HG03064 (cell line): Measurements from ENCODE around the gene TMEM134.

ENCODE experiments used
- ATAC-seq: cut with Tn5 transposase; IDR thresholded peaks from one replicate; pipeline ENCODE4 v1.9.1; 2021; ENCODE audit warnings: low read depth; ENCODE audit not compliant: unreplicated experiment

TMEM134 gene

GRCh38 chr11:67500831-67501715 lies 32.0 kb upstream of the TMEM134 start:
- no peak for ATAC-seq

DNA sequence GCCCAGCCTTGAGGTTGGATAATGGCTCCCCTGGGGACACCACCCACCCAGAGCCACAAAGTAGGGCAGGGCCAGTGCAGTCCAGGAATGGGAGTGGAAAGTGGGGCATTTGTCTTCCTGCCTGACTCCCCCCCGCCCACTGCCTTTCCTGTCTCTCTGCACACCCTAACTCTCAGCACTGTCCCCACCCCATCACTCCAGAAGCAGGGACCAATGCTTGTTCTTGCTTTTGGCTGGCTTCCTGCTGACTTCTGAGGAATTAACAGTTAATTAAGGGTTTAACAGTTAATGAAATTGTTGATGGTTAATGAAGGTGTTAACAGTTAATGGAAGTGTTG lies 31.4 kb upstream of the TMEM134 start:
- no peak for ATAC-seq

DNA sequence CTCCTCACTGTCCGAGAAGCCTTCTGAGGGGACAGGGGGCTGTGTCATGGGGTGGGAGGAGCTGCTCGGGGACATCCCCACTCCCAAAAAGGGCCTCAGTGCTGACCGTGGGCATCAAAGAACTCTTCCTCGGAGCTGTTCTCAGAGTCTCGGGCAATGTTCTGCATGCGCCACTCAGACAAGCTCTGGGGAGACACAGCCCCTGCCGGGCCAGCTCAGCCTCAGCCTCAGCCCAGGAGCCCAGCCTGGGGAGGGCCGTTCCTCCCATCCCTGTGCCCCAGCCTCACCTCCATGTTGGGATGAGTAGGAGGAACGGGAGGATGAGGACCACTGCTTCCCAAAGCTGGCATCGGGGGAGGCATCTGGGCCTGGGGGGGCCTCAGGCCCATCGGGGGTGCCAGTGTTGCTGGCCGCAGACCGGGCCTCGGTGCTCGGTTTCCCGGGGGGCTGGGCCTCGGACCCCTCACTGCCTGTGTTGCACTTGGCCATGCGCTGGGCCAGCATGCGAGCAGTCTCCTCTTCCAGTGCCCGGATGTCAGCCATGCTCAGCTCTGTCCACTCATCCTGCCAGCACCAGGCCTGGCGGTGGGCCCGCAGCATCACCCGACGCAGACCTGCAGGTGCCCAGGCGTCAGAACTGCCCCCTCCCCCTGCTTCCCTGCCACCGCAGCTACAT lies 30.9 kb upstream of the TMEM134 start:
- no peak for ATAC-seq

DNA sequence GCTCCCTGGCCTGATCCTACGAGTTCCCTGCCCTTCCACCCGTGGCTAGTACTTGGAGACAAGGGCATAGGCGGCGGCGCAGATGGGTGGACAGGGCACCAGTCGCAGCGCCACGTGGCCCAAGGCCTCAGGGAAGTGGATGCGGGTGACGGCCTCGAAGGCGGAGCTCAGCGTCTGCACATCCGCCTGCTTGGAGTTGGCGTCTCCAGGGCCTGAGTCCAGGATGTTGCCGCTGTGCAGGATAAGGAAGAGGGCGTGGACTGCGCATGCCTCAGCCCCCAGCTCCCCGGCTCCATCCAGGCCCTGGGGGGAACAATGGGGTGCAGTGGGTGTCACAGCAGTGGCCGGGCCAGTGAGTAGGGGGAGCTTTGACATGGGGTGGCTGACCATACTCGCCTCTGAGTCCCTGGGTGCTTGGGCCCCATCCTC lies 29.5 kb upstream of the TMEM134 start:
- no peak for ATAC-seq

DNA sequence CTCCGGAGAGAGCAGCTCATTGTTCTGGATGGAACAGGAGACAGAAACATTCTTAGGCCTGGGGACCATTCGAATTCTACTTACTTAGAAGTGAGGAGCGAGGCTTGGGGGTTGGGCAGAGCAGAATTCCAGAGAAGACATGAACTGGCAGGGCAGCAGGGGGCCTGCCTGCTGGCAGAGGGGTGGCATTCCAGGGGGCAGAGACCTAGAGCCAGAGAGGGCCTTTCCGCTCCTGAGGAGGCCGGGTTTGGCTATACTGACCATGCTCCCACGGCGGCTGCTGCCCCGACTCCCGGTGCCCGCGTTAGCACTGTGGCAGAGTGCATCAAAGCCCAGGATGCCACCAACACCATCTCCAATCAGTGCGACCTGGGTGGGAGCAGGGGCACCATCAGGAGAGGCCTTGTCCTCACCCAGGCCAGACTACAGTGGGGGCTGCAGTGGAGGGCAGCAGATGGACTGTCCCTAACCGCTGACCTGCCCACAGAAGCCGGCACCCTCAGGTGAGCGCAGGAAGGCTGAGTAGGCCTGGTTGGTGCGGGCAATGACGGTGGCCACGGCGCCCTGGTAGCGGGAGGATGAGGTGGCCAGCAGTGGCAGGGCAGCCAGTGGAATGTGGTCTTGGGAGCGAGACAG lies 28.7 kb upstream of the TMEM134 start:
- no peak for ATAC-seq

DNA sequence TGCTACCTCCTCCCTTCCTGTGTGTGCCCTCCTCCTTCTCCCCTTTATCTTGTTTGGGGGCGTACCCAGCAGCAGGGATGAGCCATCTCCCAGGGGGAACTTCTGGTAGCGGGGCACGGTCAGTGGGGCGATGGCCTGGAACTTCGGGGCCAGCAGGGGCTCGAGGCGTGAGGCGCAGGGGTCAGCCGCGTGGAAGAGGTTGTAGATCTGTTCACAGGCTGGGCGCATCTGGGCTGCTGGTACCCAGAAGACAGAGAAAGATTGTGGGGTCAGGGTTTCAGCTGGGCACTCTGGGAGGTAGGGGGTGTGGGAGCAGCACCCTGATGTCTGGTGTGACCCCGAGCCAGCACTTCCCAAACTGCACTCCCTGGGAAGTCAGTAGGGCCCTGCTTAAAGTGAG lies 27.1 kb upstream of the TMEM134 start:
- no peak for ATAC-seq

- no peak for ATAC-seq
These were observed 26.4 kb upstream of the TMEM134 start for GRCh38 chr11:67495234-67496005.

GRCh38 chr11:67494371-67495233 lies 25.6 kb upstream of the TMEM134 start:
- no peak for ATAC-seq

DNA sequence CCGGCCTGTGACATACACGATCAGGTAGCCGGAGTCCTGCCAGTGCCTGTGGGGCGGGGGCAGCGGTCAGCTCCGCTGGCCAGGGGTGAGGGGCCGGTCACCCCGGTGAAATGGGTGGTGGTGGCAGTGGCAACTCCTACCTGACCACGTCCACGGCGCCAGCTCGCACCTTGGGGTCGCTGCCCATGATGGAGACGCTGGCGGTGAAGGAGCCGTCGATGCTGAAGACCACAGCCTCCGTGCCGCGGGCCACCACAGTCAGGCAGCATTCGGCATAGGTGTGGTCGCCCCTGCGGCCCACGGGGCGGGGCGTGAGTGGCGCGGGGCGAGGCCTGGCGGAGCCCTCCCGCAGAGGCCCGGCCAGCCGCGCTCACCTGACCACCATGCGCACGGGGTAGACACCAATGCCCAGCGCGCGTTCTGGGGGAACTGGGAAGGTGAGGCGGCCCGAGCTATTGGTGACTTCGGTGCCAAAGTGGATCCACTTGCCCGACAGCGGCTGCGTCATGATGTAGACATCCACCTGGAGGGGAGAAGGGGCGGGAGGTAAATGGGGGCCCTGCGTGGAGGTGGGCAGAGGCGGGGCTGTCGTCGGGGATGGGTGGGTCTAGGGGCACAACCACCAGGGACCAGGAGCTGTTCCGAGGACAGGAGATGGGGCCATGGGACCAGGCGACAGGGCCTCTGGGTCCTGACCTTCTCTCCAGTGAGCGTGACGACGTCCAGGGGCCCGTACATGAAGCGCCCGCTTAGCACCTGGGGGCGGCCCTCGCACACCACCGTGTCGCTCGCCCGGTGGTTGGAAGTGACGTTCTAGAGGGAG lies 24.7 kb upstream of the TMEM134 start:
- ATAC-seq, result no peak

- no peak for ATAC-seq
These were observed 23.9 kb upstream of the TMEM134 start for GRCh38 chr11:67492801-67493547.

- no peak for ATAC-seq
These were observed 23.1 kb upstream of the TMEM134 start for GRCh38 chr11:67492069-67492727.

- ATAC-seq, result no peak
These were observed 22.4 kb upstream of the TMEM134 start for GRCh38 chr11:67491276-67492068.

DNA sequence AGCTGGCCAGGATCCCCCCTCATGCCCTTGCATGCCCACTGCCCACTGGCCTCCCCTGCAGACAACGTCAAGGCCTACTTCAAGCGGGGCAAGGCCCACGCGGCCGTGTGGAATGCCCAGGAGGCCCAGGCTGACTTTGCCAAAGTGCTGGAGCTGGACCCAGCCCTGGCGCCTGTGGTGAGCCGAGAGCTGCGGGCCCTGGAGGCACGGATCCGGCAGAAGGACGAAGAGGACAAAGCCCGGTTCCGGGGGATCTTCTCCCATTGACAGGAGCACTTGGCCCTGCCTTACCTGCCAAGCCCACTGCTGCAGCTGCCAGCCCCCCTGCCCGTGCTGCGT lies 21.6 kb upstream of the TMEM134 start:
- no peak for ATAC-seq

DNA sequence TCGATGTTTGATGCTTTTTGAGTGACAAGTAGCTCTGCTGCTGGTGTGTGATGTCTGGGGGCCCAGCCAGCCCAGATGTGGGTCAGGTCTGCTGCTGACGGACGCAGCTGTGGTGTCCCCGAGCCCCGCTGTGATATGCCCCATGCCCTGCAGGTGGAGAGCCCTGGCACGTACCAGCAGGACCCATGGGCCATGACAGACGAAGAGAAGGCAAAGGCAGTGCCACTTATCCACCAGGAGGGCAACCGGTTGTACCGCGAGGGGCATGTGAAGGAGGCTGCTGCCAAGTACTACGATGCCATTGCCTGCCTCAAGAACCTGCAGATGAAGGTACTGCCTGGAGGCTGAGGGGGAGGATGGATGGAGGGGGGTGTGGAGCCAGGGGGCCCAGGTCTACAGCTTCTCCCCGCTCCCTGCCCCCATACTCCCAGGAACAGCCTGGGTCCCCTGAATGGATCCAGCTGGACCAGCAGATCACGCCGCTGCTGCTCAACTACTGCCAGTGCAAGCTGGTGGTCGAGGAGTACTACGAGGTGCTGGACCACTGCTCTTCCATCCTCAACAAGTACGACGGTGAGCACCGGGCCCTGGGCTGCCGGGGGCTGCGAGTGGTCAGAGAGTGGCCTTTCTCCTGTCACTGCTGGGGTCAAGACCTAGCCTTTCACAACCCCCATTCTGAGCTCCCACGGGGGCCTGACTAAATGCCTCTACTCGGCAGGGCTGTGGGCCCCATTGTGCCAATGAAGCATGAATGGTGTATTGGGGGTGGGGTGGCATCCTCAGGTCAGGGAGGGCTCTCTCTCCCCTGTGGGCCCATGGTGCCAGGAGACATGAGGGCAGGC lies 21.1 kb upstream of the TMEM134 start:
- no peak for ATAC-seq

- ATAC-seq, result no peak
These were observed 20.3 kb upstream of the TMEM134 start for GRCh38 chr11:67489203-67489884.
